ENCODE measurements around the gene HOXA7. TPM values are rescaled to one million over a fixed set of nuclear protein-coding genes. Genes with fewer than 3 reads are reported as not detected.

The HOXA7 gene
- total RNA-seq, 4 donors from 2014 or later = 7.0 to 22.9 (median 12.8) TPM

DNA sequence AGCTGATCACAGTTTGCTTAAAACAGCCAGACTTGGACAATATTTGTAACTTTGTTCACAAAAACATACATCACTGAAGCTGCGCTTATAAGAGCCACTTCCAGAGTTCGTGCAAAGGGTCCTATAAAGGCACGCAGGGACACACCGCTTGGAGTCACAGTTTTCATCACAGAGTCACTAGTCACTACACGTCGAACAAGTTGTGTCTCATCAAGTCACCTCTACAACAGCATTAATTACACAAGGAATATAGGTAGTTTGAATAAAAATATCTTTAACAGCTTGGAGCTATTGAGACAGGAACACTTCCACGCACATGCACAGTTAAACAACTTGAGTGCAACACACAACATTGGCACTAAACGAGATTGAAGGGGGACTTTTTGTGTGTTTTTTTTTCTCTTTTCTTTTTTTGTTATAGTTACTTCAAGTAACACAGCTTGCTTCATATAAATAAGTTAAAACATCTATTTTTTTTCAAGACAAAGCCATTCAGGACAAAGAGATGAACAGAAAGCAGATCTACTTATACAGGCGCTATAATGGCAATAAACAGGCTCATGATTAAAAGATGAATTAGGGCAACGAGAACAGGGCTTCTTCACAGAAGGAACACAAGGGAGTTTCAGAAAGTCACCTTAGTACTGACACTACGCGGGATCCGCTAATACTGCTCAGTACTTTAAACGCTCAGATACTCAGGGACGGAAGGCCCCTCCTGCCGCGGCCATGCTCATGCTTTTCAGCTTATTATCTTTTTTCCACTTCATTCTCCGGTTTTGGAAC lies 15.1 kb downstream of the HOXA7 start:
- peaks cover 11 to 64% (median 57%) of the 10 kb centered on the region in 4 donors for H3K4me1 ChIP-seq
- in situ Hi-C loops (cut with MboI; ENCODE audit: low pct_ligation_motif_present in 1 of 4, low pct_unique_long_range_greater_than_20kb in 1 of 4, low sequenced_read_pairs in 3 of 4) (loop anchor here (5.0 to 10.0 kb wide), 2 partner anchors 284 to 287 kb away; no protein-coding TSS in a partner anchor), intact Hi-C loops (cut with DNase I; ENCODE audit: low total_unique reads) (no loop called here)
- no peaks in the 10 kb centered on the region for H3K36me3 ChIP-seq
- no peaks in the 10 kb centered on the region for H3K27me3 ChIP-seq
- TF ChIP-seq POLR2A (IDR thresholded peaks at IDR 0.05) (no peak), POLR2AphosphoS5 (IDR thresholded peaks at IDR 0.05) (peak in 1 of 3 donors; percentile 21)
- no peak for DNase-seq
- peak overlapping the region in 3 of 4 donors; percentile 33 to 77 (median 57) for H3K4me3 ChIP-seq
- no peaks in the 10 kb centered on the region for H3K9me3 ChIP-seq
- 31 to 48% methylated on average over 10 to 18 of the region's 18 CpGs for WGBS, 2 donors (ENCODE audit: low coverage in 1 of 2)
- H3K27ac ChIP-seq = peak overlapping the region; percentile 95 to 99 (median 98)

DNA sequence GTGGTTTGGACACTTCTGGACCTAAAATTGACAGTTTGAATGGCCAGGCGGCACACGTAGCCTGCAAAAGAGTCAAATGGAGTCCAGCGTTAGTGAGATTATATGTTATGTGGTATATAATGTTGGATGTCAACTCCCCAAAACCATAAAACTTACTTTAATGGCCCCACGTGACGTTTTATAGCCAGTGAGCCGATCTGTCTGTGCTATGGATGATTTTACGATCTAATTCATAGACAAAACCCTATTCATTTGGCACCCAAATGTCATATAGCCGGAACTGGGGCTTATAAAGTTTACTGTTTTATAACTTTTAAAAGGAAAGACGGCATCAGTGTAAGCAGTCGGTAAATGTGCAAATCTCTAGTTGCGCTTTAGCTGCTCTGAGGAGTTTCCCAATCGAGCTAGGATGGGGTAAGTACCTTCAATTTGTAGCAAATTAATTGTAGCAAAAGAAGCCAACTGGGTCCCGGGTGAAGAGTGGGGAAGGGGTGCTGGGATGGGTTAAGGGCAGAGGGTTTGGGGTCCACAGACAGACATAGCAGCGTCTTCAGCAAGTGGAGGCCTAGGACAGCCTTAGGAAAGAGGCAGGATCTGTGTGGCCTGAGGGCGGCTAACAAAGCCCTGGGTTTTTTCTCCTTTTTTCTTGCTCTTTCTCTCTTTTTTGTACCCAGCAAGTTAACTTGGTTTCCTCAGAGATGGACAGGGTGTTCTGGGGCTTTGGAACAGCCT lies 16.2 kb downstream of the HOXA7 start:
- Histone ChIP-seq H3K27me3 (no peaks in the 10 kb centered on the region), H3K27ac (peak overlapping the region; percentile 95 to 99 (median 98)), H3K36me3 (no peaks in the 10 kb centered on the region), H3K4me3 (peak overlapping the region in 3 of 4 donors; percentile 39 to 77 (median 53)), H3K4me1 (peaks cover 18 to 64% (median 59%) of the 10 kb centered on the region in 4 donors), H3K9me3 (no peaks in the 10 kb centered on the region)
- WGBS, 2 donors (ENCODE audit: low coverage in 1 of 2) = 43 to 46% methylated on average over 12 to 15 of the region's 15 CpGs
- in situ Hi-C loops (cut with MboI; ENCODE audit: low pct_ligation_motif_present in 1 of 4, low pct_unique_long_range_greater_than_20kb in 1 of 4, low sequenced_read_pairs in 3 of 4) (loop anchor here (5.0 to 10.0 kb wide), 2 partner anchors 283 to 285 kb away; no protein-coding TSS in a partner anchor), intact Hi-C loops (cut with DNase I; ENCODE audit: low total_unique reads) (no loop called here)
- TF ChIP-seq, protein P1, sequence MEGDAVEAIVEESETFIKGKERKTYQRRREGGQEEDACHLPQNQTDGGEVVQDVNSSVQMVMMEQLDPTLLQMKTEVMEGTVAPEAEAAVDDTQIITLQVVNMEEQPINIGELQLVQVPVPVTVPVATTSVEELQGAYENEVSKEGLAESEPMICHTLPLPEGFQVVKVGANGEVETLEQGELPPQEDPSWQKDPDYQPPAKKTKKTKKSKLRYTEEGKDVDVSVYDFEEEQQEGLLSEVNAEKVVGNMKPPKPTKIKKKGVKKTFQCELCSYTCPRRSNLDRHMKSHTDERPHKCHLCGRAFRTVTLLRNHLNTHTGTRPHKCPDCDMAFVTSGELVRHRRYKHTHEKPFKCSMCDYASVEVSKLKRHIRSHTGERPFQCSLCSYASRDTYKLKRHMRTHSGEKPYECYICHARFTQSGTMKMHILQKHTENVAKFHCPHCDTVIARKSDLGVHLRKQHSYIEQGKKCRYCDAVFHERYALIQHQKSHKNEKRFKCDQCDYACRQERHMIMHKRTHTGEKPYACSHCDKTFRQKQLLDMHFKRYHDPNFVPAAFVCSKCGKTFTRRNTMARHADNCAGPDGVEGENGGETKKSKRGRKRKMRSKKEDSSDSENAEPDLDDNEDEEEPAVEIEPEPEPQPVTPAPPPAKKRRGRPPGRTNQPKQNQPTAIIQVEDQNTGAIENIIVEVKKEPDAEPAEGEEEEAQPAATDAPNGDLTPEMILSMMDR (IDR thresholded peaks at IDR 0.05) = no peak
- no peak for TF ChIP-seq EP300 (IDR thresholded peaks at IDR 0.05; ENCODE audit: low read depth)
- peak; percentile 84 for TF ChIP-seq POLR2A (IDR thresholded peaks at IDR 0.05)
- TF ChIP-seq POLR2AphosphoS5 (IDR thresholded peaks at IDR 0.05) = peak; percentile 74 to 91 (median 90)
- DNase-seq = peak; percentile 68

DNA sequence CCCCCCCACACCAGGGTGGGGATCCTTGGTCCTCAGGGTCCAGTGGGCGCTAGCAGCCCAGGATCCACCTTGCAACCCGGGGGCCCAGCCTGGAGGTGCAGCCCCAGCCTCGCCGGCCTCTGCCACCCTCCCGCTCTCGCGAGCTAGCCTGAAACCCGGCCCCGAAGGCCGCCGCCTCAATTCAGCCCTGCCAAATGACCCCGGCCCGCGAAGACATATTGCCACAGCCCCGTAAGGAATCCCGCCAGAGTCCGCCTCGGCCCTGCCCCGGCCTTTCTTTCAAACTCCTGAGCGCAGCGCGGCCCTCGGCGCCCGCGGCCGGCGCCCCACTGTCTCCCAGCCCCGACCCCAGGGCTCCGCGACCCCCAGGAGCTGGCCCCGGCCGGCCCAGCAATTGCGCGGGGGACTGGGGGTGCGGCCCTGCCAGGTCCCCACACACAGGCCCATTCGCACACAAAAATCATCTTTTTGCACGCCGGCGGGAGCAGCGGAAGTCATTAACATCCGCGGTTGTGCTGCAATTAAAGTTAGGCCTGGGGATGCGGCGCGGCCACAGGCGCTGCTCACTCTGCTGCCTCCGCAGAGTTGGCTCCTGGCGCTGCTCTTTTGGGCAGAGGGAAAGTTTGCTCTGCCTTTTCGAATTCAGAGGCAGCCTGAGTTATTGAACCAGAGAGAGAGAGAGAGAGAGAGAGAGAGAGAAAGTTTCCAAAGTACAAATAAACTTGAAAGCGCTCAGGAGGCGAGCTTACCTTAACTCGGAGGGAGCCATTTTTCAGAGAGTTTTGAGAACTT lies 16.9 kb downstream of the HOXA7 start:
- no peaks in the 10 kb centered on the region for H3K36me3 ChIP-seq
- H3K27me3 ChIP-seq = no peaks in the 10 kb centered on the region
- no peak for TF ChIP-seq POLR2A (IDR thresholded peaks at IDR 0.05)
- no peak for TF ChIP-seq POLR2AphosphoS5 (IDR thresholded peaks at IDR 0.05)
- TF ChIP-seq, protein P1 (IDR thresholded peaks at IDR 0.05) = no peak
- TF ChIP-seq EP300 (IDR thresholded peaks at IDR 0.05; ENCODE audit: low read depth) = no peak
- in situ Hi-C loops (cut with MboI; ENCODE audit: low pct_ligation_motif_present in 1 of 4, low pct_unique_long_range_greater_than_20kb in 1 of 4, low sequenced_read_pairs in 3 of 4) = loop anchor here (5.0 to 10.0 kb wide), 2 partner anchors 282 to 285 kb away; no protein-coding TSS in a partner anchor
- H3K4me1 ChIP-seq = peaks cover 25 to 64% (median 59%) of the 10 kb centered on the region in 4 donors
- DNase-seq = peak; percentile 33
- H3K27ac ChIP-seq = peak overlapping the region; percentile 95 to 99 (median 98)
- intact Hi-C loops (cut with DNase I; ENCODE audit: low total_unique reads) = no loop called here
- WGBS, 2 donors (ENCODE audit: low coverage in 1 of 2) = 32 to 39% methylated on average over 12 to 52 of the region's 53 CpGs
- H3K9me3 ChIP-seq = no peaks in the 10 kb centered on the region
- H3K4me3 ChIP-seq = peak overlapping the region; percentile 11 to 60 (median 46)

DNA sequence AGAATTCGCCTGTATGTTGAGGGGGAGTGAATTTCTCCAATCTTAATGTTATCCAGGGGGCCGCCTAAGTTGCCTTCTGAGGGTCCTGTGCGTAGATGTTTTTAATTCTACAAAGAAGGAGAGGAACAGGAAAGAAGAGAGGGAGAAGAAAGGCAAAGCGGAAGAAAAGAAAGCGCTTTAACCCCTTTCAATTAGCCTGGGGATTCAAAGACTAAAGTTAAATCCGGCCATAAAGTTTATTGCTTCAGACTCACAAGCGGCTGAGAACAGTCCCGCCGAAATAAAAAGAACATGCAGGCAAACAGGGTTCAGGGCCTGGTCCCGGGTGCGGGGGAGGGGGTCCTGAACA lies 17.5 kb downstream of the HOXA7 start:
- H3K4me3 ChIP-seq = peak overlapping the region; percentile 11 to 60 (median 46)

More for the DNA sequence above, 17.5 kb downstream of the HOXA7 start:
- Histone ChIP-seq H3K4me1 (peaks cover 26 to 64% (median 58%) of the 10 kb centered on the region in 4 donors), H3K27me3 (no peaks in the 10 kb centered on the region), H3K9me3 (no peaks in the 10 kb centered on the region), H3K36me3 (no peaks in the 10 kb centered on the region), H3K27ac (peak overlapping the region; percentile 95 to 99 (median 98))
- in situ Hi-C loops (cut with MboI; ENCODE audit: low pct_ligation_motif_present in 1 of 4, low pct_unique_long_range_greater_than_20kb in 1 of 4, low sequenced_read_pairs in 3 of 4) (no loop called here), intact Hi-C loops (cut with DNase I; ENCODE audit: low total_unique reads) (no loop called here)
- no peak for TF ChIP-seq EP300 (IDR thresholded peaks at IDR 0.05; ENCODE audit: low read depth)
- TF ChIP-seq, protein P1 (IDR thresholded peaks at IDR 0.05) = no peak
- no peak for TF ChIP-seq POLR2A (IDR thresholded peaks at IDR 0.05)
- TF ChIP-seq POLR2AphosphoS5 (IDR thresholded peaks at IDR 0.05) = no peak
- 37 to 48% methylated on average over 5 to 11 of the region's 11 CpGs for WGBS, 2 donors (ENCODE audit: low coverage in 1 of 2)
- no peak for DNase-seq
